ENCODE results near the gene SCN9A.

GRCh38 chr2:166365239-166365638 lies 10.5 kb downstream of the SCN9A start:
- TF ChIP-seq POLR2A (IDR thresholded peaks at IDR 0.05) (no peak), EP300 (IDR thresholded peaks at IDR 0.05) (no peak)
